SU-DHL-6 (cell line): ENCODE measurements around the gene RCAN3.

Experiments
- CTCF ChIP-seq: fragments of 200-600 bp; sonication (generic); IDR thresholded peaks from one replicate; pipeline ENCODE4 v1.5.1; 2017; ENCODE audit warnings: antibody characterized with exemption, mild to moderate bottlenecking, low read length, moderate library complexity; ENCODE audit not compliant: insufficient read depth, poor library complexity, severe bottlenecking
- EZH2phosphoT487 ChIP-seq: fragments of 200-600 bp; sonication (generic), shearing (Covaris generic); conservative IDR thresholded peaks from 2 replicates; pipeline ENCODE4 v1.6.1; 2018; ENCODE audit warnings: mild to moderate bottlenecking, antibody characterized with exemption, low read length, moderate library complexity, mixed read lengths

DNA sequence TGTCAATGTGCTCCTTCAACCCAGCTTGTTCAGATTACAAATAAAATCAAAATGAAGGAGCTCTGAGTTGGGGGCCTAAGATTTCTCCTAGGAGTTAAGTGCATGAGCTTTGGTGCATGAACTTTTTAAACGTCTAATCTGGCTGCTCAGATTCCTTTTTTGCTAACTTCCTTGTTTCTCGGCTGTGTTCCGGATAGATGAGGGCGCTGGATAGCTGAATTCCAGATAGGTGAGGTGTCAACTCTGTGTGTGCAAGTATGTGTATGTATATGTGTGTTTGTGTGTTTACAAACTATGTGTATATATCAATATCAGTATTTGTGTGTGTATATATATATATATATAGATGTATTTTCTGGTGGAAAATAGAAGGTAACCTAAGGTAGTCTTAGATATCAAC is 37.5 kb upstream of the RCAN3 start:
- TF ChIP-seq CTCF (no peak), EZH2phosphoT487 (no peak)
